ENCODE measurements around the gene CSNK1G1.

Gene CSNK1G1

GRCh38 chr15:64138331-64138941 is 217.5 kb downstream of the CSNK1G1 start:
- TF ChIP-seq CTCF (IDR thresholded peaks at IDR 0.05; ENCODE audit: low read depth, low read length): no peak
- in situ Hi-C loops (cut with HindIII; ENCODE audit: low sequenced_read_pairs): no loop called here
- no peak overlapping the region for H3K4me3 ChIP-seq (ENCODE audit: low read depth, low read length)
- DNase-seq (ENCODE audit: low read depth, low spot score): no peak

- no peak for TF ChIP-seq CTCF (IDR thresholded peaks at IDR 0.05; ENCODE audit: low read depth, low read length)
- in situ Hi-C loops (cut with HindIII; ENCODE audit: low sequenced_read_pairs): no loop called here
- no peak for DNase-seq (ENCODE audit: low read depth, low spot score)
- no peak overlapping the region for H3K4me3 ChIP-seq (ENCODE audit: low read depth, low read length)
Observed at GRCh38 chr15:64137226-64137833, 218.6 kb downstream of the CSNK1G1 start.

DNA sequence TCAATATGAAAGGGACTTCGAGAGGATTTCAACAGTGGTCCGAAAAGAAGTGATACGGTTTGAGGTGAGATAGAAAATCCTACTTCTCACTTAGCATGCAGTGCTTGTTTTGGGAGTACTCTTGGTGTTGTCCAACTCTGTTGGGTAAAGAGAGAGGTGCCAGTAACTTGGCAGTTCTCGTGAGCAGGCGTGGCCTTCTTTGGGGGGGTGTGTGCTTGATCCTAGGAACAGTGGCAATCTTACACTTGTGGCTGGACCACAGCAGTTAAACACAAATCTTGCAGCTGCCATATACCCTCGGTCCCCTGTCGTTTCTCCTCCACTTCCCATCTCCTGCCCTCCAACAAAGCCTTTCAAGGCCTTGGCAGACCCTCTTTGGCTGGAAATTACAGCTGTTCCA is 219.6 kb downstream of the CSNK1G1 start:
- no peak for TF ChIP-seq CTCF (IDR thresholded peaks at IDR 0.05; ENCODE audit: low read depth, low read length)

DNA sequence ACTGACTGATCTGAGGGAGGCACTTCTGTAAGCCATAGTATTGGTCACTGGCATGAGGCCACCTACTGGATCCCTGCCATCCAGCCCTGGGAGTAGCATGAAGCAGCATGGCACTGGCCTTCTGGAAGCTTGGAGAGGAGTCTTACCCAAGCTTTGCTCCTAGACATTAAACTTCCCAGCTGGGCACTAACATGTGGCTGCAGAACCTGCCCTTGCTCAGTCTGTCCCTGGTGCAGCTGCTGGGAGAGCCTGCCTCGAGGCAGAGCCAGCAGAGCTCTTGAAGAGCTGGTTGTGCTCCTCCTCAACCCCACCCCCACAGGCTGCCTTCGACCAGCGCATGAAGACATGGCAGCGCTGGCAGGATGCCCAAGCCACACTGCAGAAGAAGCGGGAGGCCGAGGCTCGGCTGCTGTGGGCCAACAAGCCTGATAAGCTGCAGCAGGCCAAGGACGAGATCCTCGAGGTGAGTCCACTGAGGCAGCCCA is 221.6 kb downstream of the CSNK1G1 start:
- in situ Hi-C loops (cut with HindIII; ENCODE audit: low sequenced_read_pairs): no loop called here
- peak; percentile 38 for DNase-seq (ENCODE audit: low read depth, low spot score)

More for the DNA sequence above, 219.6 kb downstream of the CSNK1G1 start:
- in situ Hi-C loops (cut with HindIII; ENCODE audit: low sequenced_read_pairs): no loop called here
- H3K4me3 ChIP-seq (ENCODE audit: low read depth, low read length): no peak overlapping the region
- DNase-seq (ENCODE audit: low read depth, low spot score): no peak

GRCh38 chr15:64133623-64134344 is 222.2 kb downstream of the CSNK1G1 start:
- no peak for TF ChIP-seq CTCF (IDR thresholded peaks at IDR 0.05; ENCODE audit: low read depth, low read length)
- H3K4me3 ChIP-seq (ENCODE audit: low read depth, low read length): no peak overlapping the region
- DNase-seq (ENCODE audit: low read depth, low spot score): no peak
- in situ Hi-C loops (cut with HindIII; ENCODE audit: low sequenced_read_pairs): no loop called here

More for the DNA sequence above, 221.6 kb downstream of the CSNK1G1 start:
- no peak overlapping the region for H3K4me3 ChIP-seq (ENCODE audit: low read depth, low read length)
- TF ChIP-seq CTCF (IDR thresholded peaks at IDR 0.05; ENCODE audit: low read depth, low read length): no peak

DNA sequence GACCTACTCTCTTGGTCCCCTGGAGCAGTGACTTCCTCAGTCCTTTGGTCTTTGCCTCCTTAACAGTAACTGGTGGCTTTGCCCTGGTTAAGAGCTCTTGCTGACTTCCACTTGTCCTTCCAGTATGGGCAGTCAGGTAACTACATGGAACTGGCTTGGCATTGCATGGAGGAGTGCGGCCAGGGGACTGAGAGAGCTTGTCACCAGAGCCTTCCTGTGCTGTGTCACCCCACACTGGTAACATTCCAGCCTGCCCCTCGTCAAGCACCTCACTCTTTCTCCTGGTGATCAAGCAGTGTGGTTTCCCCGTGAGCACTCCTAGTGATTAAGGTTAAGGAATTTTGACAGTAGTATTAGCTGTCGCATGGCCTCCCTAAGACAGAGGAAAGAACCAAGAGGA is 223.8 kb downstream of the CSNK1G1 start:
- TF ChIP-seq CTCF (IDR thresholded peaks at IDR 0.05; ENCODE audit: low read depth, low read length): no peak
- no peak overlapping the region for H3K4me3 ChIP-seq (ENCODE audit: low read depth, low read length)
- DNase-seq (ENCODE audit: low read depth, low spot score): no peak
- in situ Hi-C loops (cut with HindIII; ENCODE audit: low sequenced_read_pairs): no loop called here

Measured in astrocyte of the spinal cord (primary cell).